ENCODE results near the gene ZDHHC18.

The ZDHHC18 gene

GRCh38 chr1:26826261-26827105 lies at the start of gene ZDHHC18:
Gene ZDHHC18 (plus strand): TSS chr1:26826688. CDS start chr1:26826805, 117 bp downstream.
- peak; percentile 42 for DNase-seq

GRCh38 chr1:26779098-26779668 lies 47.3 kb upstream of the ZDHHC18 start:
- DNase-seq: no peak

GRCh38 chr1:26780344-26780957 lies 46.0 kb upstream of the ZDHHC18 start:
- no peak for DNase-seq

- no peak for DNase-seq
These were observed 45.2 kb upstream of the ZDHHC18 start for GRCh38 chr1:26781206-26781825.

- no peak for DNase-seq
These were observed 43.8 kb upstream of the ZDHHC18 start for GRCh38 chr1:26782521-26783212.

- no peak for DNase-seq
These were observed 42.9 kb upstream of the ZDHHC18 start for GRCh38 chr1:26783646-26784022.

GRCh38 chr1:26784023-26784871 lies 42.2 kb upstream of the ZDHHC18 start:
- no peak for DNase-seq

- DNase-seq: no peak
These were observed 41.6 kb upstream of the ZDHHC18 start for GRCh38 chr1:26784886-26785285.

- DNase-seq: no peak
These were observed 40.7 kb upstream of the ZDHHC18 start for GRCh38 chr1:26785611-26786436.

- DNase-seq: no peak
These were observed 39.8 kb upstream of the ZDHHC18 start for GRCh38 chr1:26786437-26787380.

- DNase-seq: no peak
These were observed 39.1 kb upstream of the ZDHHC18 start for GRCh38 chr1:26787381-26787705.

- DNase-seq: peak; percentile 97
These were observed 38.6 kb upstream of the ZDHHC18 start, which contains the start of gene PIGV for GRCh38 chr1:26787706-26788514. Gene PIGV (plus strand): TSS chr1:26787950. CDS start chr1:26790816, 2,866 bp downstream.

- DNase-seq: no peak
These were observed 38.0 kb upstream of the ZDHHC18 start for GRCh38 chr1:26788515-26788785.

GRCh38 chr1:26788836-26789611 lies 37.5 kb upstream of the ZDHHC18 start:
- peak; percentile 81 for DNase-seq

GRCh38 chr1:26789612-26789865 lies 36.9 kb upstream of the ZDHHC18 start:
- DNase-seq: no peak

- no peak for DNase-seq
These were observed 36.6 kb upstream of the ZDHHC18 start for GRCh38 chr1:26789931-26790330.

GRCh38 chr1:26790551-26790953 lies 35.9 kb upstream of the ZDHHC18 start:
- no peak for DNase-seq

GRCh38 chr1:26791148-26791547 lies 35.3 kb upstream of the ZDHHC18 start:
- no peak for DNase-seq

GRCh38 chr1:26791626-26792025 lies 34.9 kb upstream of the ZDHHC18 start:
- DNase-seq: no peak

Measured in NCI-H2171 (cell line).